ENCODE data around the gene TP73.

Gene TP73

GRCh38 chr1:3696689-3697088 lies 44.4 kb downstream of the TP73 start:
- no peak overlapping the region for H3K4me3 ChIP-seq (ENCODE audit: insufficient read length, low read depth)
- no peaks in the 10 kb centered on the region for H3K9me3 ChIP-seq (ENCODE audit: insufficient read depth, low read length)
- H3K27me3 ChIP-seq (ENCODE audit: insufficient read depth, insufficient read length) = peaks cover 8% of the 10 kb centered on the region
- no peak overlapping the region for H3K9ac ChIP-seq (ENCODE audit: insufficient read length, low read depth)
- no peak for TF ChIP-seq ZNF274 (IDR thresholded peaks at IDR 0.05; ENCODE audit: low read depth, low read length)
- no peak for TF ChIP-seq YY1 (IDR thresholded peaks at IDR 0.05; ENCODE audit: insufficient read depth, insufficient read length)
- TF ChIP-seq SUZ12 (IDR thresholded peaks at IDR 0.05; ENCODE audit: extremely low read depth, insufficient read depth, insufficient read length) = no peak
- DNase-seq (ENCODE audit: low read depth, low spot score) = no peak
- peaks cover 14% of the 10 kb centered on the region for H3K4me1 ChIP-seq (ENCODE audit: insufficient read depth, insufficient read length)
- H3K36me3 ChIP-seq (ENCODE audit: insufficient read depth, insufficient read length, low read length) = no peaks in the 10 kb centered on the region

DNA sequence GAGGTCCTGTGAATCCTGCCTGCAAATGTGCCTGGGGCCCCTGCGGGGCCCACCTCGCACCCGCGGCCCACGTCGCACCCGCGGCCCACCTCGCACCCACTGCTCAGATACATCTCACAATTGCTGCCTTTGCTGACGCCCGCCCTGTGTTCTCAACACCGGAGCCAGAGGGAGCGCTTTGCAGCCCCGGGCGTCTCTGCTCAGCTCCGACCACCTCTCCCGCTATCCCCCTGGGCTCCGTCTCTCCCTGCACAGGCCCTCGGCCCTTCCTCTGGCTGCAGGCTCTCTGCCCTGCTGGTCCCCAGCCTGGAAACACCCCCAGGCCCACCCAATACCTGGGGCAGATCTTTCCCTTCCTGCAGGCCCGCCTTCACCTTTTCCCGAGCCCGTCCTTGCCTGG lies 44.8 kb downstream of the TP73 start:
- Histone ChIP-seq H3K27me3 (ENCODE audit: insufficient read depth, insufficient read length) (peaks cover 5% of the 10 kb centered on the region), H3K4me1 (ENCODE audit: insufficient read depth, insufficient read length) (peaks cover 12% of the 10 kb centered on the region), H3K9ac (ENCODE audit: insufficient read length, low read depth) (no peak overlapping the region), H3K36me3 (ENCODE audit: insufficient read depth, insufficient read length, low read length) (no peaks in the 10 kb centered on the region), H3K9me3 (ENCODE audit: insufficient read depth, low read length) (no peaks in the 10 kb centered on the region), H3K4me3 (ENCODE audit: insufficient read length, low read depth) (no peak overlapping the region)
- DNase-seq (ENCODE audit: low read depth, low spot score) = no peak
- TF ChIP-seq YY1 (IDR thresholded peaks at IDR 0.05; ENCODE audit: insufficient read depth, insufficient read length) (no peak), ZNF274 (IDR thresholded peaks at IDR 0.05; ENCODE audit: low read depth, low read length) (no peak), SUZ12 (IDR thresholded peaks at IDR 0.05; ENCODE audit: extremely low read depth, insufficient read depth, insufficient read length) (no peak)

DNA sequence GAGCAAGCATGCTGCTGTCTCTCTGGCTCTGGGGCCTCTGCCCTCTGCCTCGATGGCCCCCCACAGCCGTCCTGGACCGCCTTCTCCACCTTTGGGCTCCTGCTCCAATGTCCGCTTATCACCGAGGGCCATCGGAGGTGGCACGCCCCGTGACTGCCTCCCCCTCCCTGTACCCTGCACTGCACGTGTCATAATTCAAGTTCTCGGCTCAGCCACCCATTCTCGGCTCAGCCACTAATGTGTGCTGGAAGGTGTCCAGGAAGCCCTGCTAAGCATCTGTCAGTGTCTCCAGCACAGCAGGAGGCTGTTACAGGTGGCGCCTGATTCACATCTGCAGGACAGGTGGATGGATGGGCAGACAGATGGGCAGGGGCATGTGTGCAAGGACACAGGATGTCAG lies 45.5 kb downstream of the TP73 start:
- DNase-seq (ENCODE audit: low read depth, low spot score) = no peak
- no peaks in the 10 kb centered on the region for H3K9me3 ChIP-seq (ENCODE audit: insufficient read depth, low read length)
- peaks cover 5% of the 10 kb centered on the region for H3K27me3 ChIP-seq (ENCODE audit: insufficient read depth, insufficient read length)
- H3K9ac ChIP-seq (ENCODE audit: insufficient read length, low read depth) = no peak overlapping the region
- H3K4me1 ChIP-seq (ENCODE audit: insufficient read depth, insufficient read length) = peaks cover 10% of the 10 kb centered on the region
- H3K36me3 ChIP-seq (ENCODE audit: insufficient read depth, insufficient read length, low read length) = no peaks in the 10 kb centered on the region
- H3K4me3 ChIP-seq (ENCODE audit: insufficient read length, low read depth) = no peak overlapping the region
- TF ChIP-seq YY1 (IDR thresholded peaks at IDR 0.05; ENCODE audit: insufficient read depth, insufficient read length) (no peak), SUZ12 (IDR thresholded peaks at IDR 0.05; ENCODE audit: extremely low read depth, insufficient read depth, insufficient read length) (no peak), ZNF274 (IDR thresholded peaks at IDR 0.05; ENCODE audit: low read depth, low read length) (no peak)

GRCh38 chr1:3698660-3699408 lies 46.5 kb downstream of the TP73 start:
- Histone ChIP-seq H3K9me3 (ENCODE audit: insufficient read depth, low read length) (no peaks in the 10 kb centered on the region), H3K27me3 (ENCODE audit: insufficient read depth, insufficient read length) (peaks cover 5% of the 10 kb centered on the region), H3K4me1 (ENCODE audit: insufficient read depth, insufficient read length) (peaks cover 10% of the 10 kb centered on the region), H3K36me3 (ENCODE audit: insufficient read depth, insufficient read length, low read length) (no peaks in the 10 kb centered on the region), H3K9ac (ENCODE audit: insufficient read length, low read depth) (no peak overlapping the region), H3K4me3 (ENCODE audit: insufficient read length, low read depth) (no peak overlapping the region)
- no peak for DNase-seq (ENCODE audit: low read depth, low spot score)
- TF ChIP-seq YY1 (IDR thresholded peaks at IDR 0.05; ENCODE audit: insufficient read depth, insufficient read length) (no peak), ZNF274 (IDR thresholded peaks at IDR 0.05; ENCODE audit: low read depth, low read length) (no peak), SUZ12 (IDR thresholded peaks at IDR 0.05; ENCODE audit: extremely low read depth, insufficient read depth, insufficient read length) (no peak)

GRCh38 chr1:3699596-3699995 lies 47.3 kb downstream of the TP73 start:
- Histone ChIP-seq H3K4me3 (ENCODE audit: insufficient read length, low read depth) (no peak overlapping the region), H3K27me3 (ENCODE audit: insufficient read depth, insufficient read length) (peaks cover 5% of the 10 kb centered on the region), H3K9me3 (ENCODE audit: insufficient read depth, low read length) (no peaks in the 10 kb centered on the region), H3K4me1 (ENCODE audit: insufficient read depth, insufficient read length) (peaks cover 10% of the 10 kb centered on the region), H3K36me3 (ENCODE audit: insufficient read depth, insufficient read length, low read length) (no peaks in the 10 kb centered on the region), H3K9ac (ENCODE audit: insufficient read length, low read depth) (no peak overlapping the region)
- TF ChIP-seq ZNF274 (IDR thresholded peaks at IDR 0.05; ENCODE audit: low read depth, low read length) = no peak
- TF ChIP-seq YY1 (IDR thresholded peaks at IDR 0.05; ENCODE audit: insufficient read depth, insufficient read length) = no peak
- TF ChIP-seq SUZ12 (IDR thresholded peaks at IDR 0.05; ENCODE audit: extremely low read depth, insufficient read depth, insufficient read length) = no peak
- DNase-seq (ENCODE audit: low read depth, low spot score) = no peak

DNA sequence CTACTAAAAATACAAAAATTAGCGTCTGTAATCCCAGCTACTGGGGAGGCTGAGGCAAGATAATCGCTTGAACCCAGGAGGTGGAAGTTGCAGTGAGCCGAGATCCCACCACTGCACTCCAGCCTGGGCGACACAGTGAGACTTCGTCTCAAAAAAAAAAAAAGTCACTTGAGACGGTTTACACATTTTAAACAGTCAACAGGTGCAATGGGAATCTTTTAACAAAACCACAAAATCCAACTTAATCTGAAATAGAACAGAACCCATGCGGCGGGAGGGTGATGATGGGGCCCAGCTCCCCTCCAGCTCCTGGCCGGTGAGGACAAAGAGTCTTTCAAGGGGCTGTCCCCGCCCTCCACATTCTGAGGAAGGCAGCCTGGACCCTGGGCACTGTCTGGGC lies 48.3 kb downstream of the TP73 start:
- H3K9ac ChIP-seq (ENCODE audit: insufficient read length, low read depth) = no peak overlapping the region
- TF ChIP-seq YY1 (IDR thresholded peaks at IDR 0.05; ENCODE audit: insufficient read depth, insufficient read length) (no peak), SUZ12 (IDR thresholded peaks at IDR 0.05; ENCODE audit: extremely low read depth, insufficient read depth, insufficient read length) (no peak), ZNF274 (IDR thresholded peaks at IDR 0.05; ENCODE audit: low read depth, low read length) (no peak)
- no peak for DNase-seq (ENCODE audit: low read depth, low spot score)
- peaks cover 6% of the 10 kb centered on the region for H3K4me1 ChIP-seq (ENCODE audit: insufficient read depth, insufficient read length)
- H3K36me3 ChIP-seq (ENCODE audit: insufficient read depth, insufficient read length, low read length) = no peaks in the 10 kb centered on the region
- no peak overlapping the region for H3K4me3 ChIP-seq (ENCODE audit: insufficient read length, low read depth)
- no peaks in the 10 kb centered on the region for H3K9me3 ChIP-seq (ENCODE audit: insufficient read depth, low read length)
- H3K27me3 ChIP-seq (ENCODE audit: insufficient read depth, insufficient read length) = no peaks in the 10 kb centered on the region

GRCh38 chr1:3702528-3702927 lies 50.2 kb downstream of the TP73 start:
- no peaks in the 10 kb centered on the region for H3K9me3 ChIP-seq (ENCODE audit: insufficient read depth, low read length)
- H3K27me3 ChIP-seq (ENCODE audit: insufficient read depth, insufficient read length) = no peaks in the 10 kb centered on the region

More at GRCh38 chr1:3702528-3702927, 50.2 kb downstream of the TP73 start:
- no peak overlapping the region for H3K4me3 ChIP-seq (ENCODE audit: insufficient read length, low read depth)
- no peak for DNase-seq (ENCODE audit: low read depth, low spot score)
- peaks cover 4% of the 10 kb centered on the region for H3K4me1 ChIP-seq (ENCODE audit: insufficient read depth, insufficient read length)
- TF ChIP-seq YY1 (IDR thresholded peaks at IDR 0.05; ENCODE audit: insufficient read depth, insufficient read length) = no peak
- no peak for TF ChIP-seq SUZ12 (IDR thresholded peaks at IDR 0.05; ENCODE audit: extremely low read depth, insufficient read depth, insufficient read length)
- no peak for TF ChIP-seq ZNF274 (IDR thresholded peaks at IDR 0.05; ENCODE audit: low read depth, low read length)
- H3K36me3 ChIP-seq (ENCODE audit: insufficient read depth, insufficient read length, low read length) = no peaks in the 10 kb centered on the region
- no peak overlapping the region for H3K9ac ChIP-seq (ENCODE audit: insufficient read length, low read depth)
